PC-9 (cell line): Measurements from ENCODE around the gene IRF2.

Experiments
- CTCF ChIP-seq: fragments of 200-600 bp; sonication (generic); conservative IDR thresholded peaks from 2 replicates; pipeline ENCODE4 v1.6.1; 2017; ENCODE audit warnings: mixed run types, antibody characterized with exemption, mild to moderate bottlenecking, moderate library complexity
- EZH2 ChIP-seq: fragments of 200-600 bp; sonication (generic); IDR thresholded peaks from 2 replicates; pipeline ENCODE4 v1.8.0; 2017; ENCODE audit warnings: antibody characterized with exemption, low read depth

- TF ChIP-seq CTCF = no peak
- no peak for TF ChIP-seq EZH2
These were observed 74.8 kb downstream of the IRF2 start for GRCh38 chr4:184399512-184399908.
